ENCODE data around the gene FAM216B. TPM values are rescaled to one million over a fixed set of nuclear protein-coding genes. Genes with fewer than 3 reads are reported as not detected.
"Not testable (repeated sequence)": the region's sequence is repeated elsewhere in the genome, so short reads cannot be mapped to it uniquely, and the experiment has no call there.

Gene FAM216B
- polyA plus RNA-seq, 3 donors = not detected

DNA sequence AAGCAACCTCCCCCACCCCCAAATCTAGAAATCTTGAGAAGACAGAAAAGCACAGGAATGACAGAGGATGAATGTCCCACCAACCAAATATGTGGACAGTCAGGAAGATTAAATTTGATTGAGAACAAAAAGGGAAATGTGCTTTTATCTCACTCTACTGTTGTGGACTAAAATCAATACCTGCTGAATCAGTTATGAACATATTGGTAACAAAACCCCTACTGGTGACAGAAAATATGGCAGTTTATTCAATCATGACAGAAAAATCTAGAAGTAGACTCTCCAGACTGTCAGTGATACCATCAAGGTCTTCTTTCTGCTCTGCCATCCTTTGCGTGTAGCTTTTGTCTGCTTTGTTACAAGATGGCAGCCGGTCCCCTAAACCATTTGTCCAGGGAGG is 35.2 kb downstream of the FAM216B start:
- Mint-ChIP-seq H3K27me3 (ENCODE audit: low read depth in 3 of 3) (no peaks in the 10 kb centered on the region), H3K4me3 (no peak overlapping the region), H3K27ac (no peak overlapping the region), H3K9me3 (peaks cover 0 to 6% (median 4%) of the 10 kb centered on the region in 7 donors), H3K4me1 (peaks cover 5% of the 10 kb centered on the region), H3K36me3 (no peaks in the 10 kb centered on the region)
- Histone ChIP-seq H3K79me2 (ENCODE audit: insufficient read depth, low read length) (no peaks in the 10 kb centered on the region), H3K27ac (ENCODE audit: low read depth in 1 of 2, low read length in 2 of 2) (no peak overlapping the region), H3K36me3 (replicated peaks in 1 of 2; ENCODE audit: control insufficient read depth in 1 of 2, insufficient read depth in 2 of 2, low read length in 2 of 2) (no peaks in the 10 kb centered on the region), H3K9me3 (replicated peaks in 1 of 2; ENCODE audit: control insufficient read depth in 1 of 2, insufficient read depth in 1 of 2, low read length in 2 of 2) (peaks cover 0 to 8% of the 10 kb centered on the region in 2 donors), H4K20me1 (ENCODE audit: insufficient read depth, low read length) (no peaks in the 10 kb centered on the region), H3K4me2 (replicated peaks; ENCODE audit: extremely low read depth, low read length, poor library complexity, severe bottlenecking) (no peak overlapping the region), H3K4me1 (ENCODE audit: control insufficient read depth in 1 of 2, insufficient read depth in 2 of 2, low read length in 2 of 2) (no peaks in the 10 kb centered on the region), H3K4me3 (replicated peaks in 1 of 3; ENCODE audit: low read depth in 2 of 3, low read length in 3 of 3) (no peak overlapping the region), H3K27me3 (ENCODE audit: control insufficient read depth in 2 of 2, insufficient read depth in 2 of 2, low read length in 2 of 2) (no peaks in the 10 kb centered on the region), H2AFZ (ENCODE audit: insufficient read depth, low read depth, low read length, poor library complexity, severe bottlenecking) (no peak overlapping the region), H3K9ac (ENCODE audit: insufficient read depth, low read length, poor library complexity, severe bottlenecking) (no peak overlapping the region)
- TF ChIP-seq, protein P1, sequence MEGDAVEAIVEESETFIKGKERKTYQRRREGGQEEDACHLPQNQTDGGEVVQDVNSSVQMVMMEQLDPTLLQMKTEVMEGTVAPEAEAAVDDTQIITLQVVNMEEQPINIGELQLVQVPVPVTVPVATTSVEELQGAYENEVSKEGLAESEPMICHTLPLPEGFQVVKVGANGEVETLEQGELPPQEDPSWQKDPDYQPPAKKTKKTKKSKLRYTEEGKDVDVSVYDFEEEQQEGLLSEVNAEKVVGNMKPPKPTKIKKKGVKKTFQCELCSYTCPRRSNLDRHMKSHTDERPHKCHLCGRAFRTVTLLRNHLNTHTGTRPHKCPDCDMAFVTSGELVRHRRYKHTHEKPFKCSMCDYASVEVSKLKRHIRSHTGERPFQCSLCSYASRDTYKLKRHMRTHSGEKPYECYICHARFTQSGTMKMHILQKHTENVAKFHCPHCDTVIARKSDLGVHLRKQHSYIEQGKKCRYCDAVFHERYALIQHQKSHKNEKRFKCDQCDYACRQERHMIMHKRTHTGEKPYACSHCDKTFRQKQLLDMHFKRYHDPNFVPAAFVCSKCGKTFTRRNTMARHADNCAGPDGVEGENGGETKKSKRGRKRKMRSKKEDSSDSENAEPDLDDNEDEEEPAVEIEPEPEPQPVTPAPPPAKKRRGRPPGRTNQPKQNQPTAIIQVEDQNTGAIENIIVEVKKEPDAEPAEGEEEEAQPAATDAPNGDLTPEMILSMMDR (IDR thresholded peaks at IDR 0.05) = peak; percentile 47
- intact Hi-C loops (cut with micrococcal nuclease) = no loop called here
- no peak for DNase-seq
- no CpG with 5 or more reads among the region's 2 CpGs for WGBS (ENCODE audit: insufficient coverage)

- intact Hi-C loops (cut with micrococcal nuclease); H3K9me3 ChIP-seq (replicated peaks in 1 of 2; ENCODE audit: control insufficient read depth in 1 of 2, insufficient read depth in 1 of 2, low read length in 2 of 2); H3K9ac ChIP-seq (ENCODE audit: insufficient read depth, low read length, poor library complexity, severe bottlenecking); H3K79me2 ChIP-seq (ENCODE audit: insufficient read depth, low read length); H3K4me1 ChIP-seq (ENCODE audit: control insufficient read depth in 1 of 2, insufficient read depth in 2 of 2, low read length in 2 of 2); H3K27me3 ChIP-seq (ENCODE audit: control insufficient read depth in 2 of 2, insufficient read depth in 2 of 2, low read length in 2 of 2); H2AFZ ChIP-seq (ENCODE audit: insufficient read depth, low read depth, low read length, poor library complexity, severe bottlenecking); DNase-seq; H3K4me3 ChIP-seq (replicated peaks in 1 of 3; ENCODE audit: low read depth in 2 of 3, low read length in 3 of 3); H3K27me3 Mint-ChIP-seq (ENCODE audit: low read depth in 3 of 3); H3K27ac Mint-ChIP-seq; H3K4me1 Mint-ChIP-seq; H3K36me3 Mint-ChIP-seq; H3K4me2 ChIP-seq (replicated peaks; ENCODE audit: extremely low read depth, low read length, poor library complexity, severe bottlenecking); H3K9me3 Mint-ChIP-seq; H4K20me1 ChIP-seq (ENCODE audit: insufficient read depth, low read length); H3K27ac ChIP-seq (ENCODE audit: low read depth in 1 of 2, low read length in 2 of 2); H3K36me3 ChIP-seq (replicated peaks in 1 of 2; ENCODE audit: control insufficient read depth in 1 of 2, insufficient read depth in 2 of 2, low read length in 2 of 2); H3K4me3 Mint-ChIP-seq: not testable (repeated sequence)
- WGBS (ENCODE audit: insufficient coverage) = no CpG with 5 or more reads among the region's 1 CpG
Observed at GRCh38 chr13:42819687-42820086, 38.3 kb downstream of the FAM216B start.

All from CD14-positive monocyte (primary cell).